ENCODE data around the gene BEND6.

Gene BEND6

DNA sequence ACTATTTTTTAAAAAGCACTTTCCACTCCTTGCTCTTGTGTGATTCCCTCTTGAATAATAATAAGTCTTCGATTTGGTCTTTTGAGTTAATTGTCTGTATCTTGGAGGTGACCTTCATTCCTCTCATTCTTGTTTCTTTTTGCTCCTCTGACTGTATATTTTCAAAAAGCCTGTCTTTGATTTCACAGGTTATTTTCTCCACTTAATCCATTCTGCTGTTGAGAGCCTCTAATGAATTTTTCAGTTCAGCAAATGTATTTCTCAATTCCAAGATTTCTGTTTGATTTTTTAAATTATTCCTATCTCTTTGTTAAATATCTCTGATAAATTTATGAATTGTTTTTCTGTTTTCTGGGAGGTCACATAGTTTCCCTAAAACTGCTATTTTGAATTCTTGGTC is 69.9 kb downstream of the BEND6 start:
- Histone ChIP-seq H3K27ac (no peak overlapping the region), H3K4me3 (no peak overlapping the region), H3K27me3 (no peaks in the 10 kb centered on the region), H3K36me3 (peaks cover 0 to 5% (median 0%) of the 10 kb centered on the region in 3 donors), H3K9me3 (peaks cover 0 to 25% (median 0%) of the 10 kb centered on the region in 3 donors), H3K4me1 (no peaks in the 10 kb centered on the region)
- intact Hi-C loops (cut with DNase I; ENCODE audit: low total_unique reads): loop anchor here (5.0 to 10.0 kb wide), 2 partner anchors 70 to 122 kb away; partner anchors contain the start of gene BEND6
- DNase-seq: no peak
- TF ChIP-seq, protein P1, sequence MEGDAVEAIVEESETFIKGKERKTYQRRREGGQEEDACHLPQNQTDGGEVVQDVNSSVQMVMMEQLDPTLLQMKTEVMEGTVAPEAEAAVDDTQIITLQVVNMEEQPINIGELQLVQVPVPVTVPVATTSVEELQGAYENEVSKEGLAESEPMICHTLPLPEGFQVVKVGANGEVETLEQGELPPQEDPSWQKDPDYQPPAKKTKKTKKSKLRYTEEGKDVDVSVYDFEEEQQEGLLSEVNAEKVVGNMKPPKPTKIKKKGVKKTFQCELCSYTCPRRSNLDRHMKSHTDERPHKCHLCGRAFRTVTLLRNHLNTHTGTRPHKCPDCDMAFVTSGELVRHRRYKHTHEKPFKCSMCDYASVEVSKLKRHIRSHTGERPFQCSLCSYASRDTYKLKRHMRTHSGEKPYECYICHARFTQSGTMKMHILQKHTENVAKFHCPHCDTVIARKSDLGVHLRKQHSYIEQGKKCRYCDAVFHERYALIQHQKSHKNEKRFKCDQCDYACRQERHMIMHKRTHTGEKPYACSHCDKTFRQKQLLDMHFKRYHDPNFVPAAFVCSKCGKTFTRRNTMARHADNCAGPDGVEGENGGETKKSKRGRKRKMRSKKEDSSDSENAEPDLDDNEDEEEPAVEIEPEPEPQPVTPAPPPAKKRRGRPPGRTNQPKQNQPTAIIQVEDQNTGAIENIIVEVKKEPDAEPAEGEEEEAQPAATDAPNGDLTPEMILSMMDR (IDR thresholded peaks at IDR 0.05): no peak

DNA sequence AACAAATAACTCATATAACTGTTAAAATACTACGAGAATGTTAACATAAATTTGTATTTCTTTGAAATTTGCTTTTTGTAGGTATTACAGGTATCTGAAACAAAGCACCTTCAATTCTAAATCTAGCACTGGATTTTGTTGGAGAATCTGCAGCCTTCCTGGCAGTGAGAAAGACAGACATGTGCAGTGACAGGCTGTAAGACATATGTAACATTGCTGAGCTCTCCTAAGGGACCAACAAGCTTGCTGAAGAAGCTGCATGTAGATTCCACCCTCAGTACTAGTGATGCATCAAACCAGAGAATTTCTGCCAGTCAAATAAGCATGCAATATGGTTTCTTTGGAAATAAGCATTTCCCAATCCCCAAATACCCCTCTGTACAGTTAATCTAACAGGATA is 71.1 kb downstream of the BEND6 start:
- no peak overlapping the region for H3K4me3 ChIP-seq
- TF ChIP-seq, protein P1 (IDR thresholded peaks at IDR 0.05): no peak
- H3K27me3 ChIP-seq: no peaks in the 10 kb centered on the region
- H3K9me3 ChIP-seq: peaks cover 0 to 25% (median 0%) of the 10 kb centered on the region in 3 donors
- peaks cover 0 to 5% (median 0%) of the 10 kb centered on the region in 3 donors for H3K36me3 ChIP-seq
- no peaks in the 10 kb centered on the region for H3K4me1 ChIP-seq
- intact Hi-C loops (cut with DNase I; ENCODE audit: low total_unique reads): loop anchor here (10.0 kb wide), 1 partner anchor 71 kb away; the partner anchor contains the start of gene BEND6
- no peak overlapping the region for H3K27ac ChIP-seq
- no peak for DNase-seq

DNA sequence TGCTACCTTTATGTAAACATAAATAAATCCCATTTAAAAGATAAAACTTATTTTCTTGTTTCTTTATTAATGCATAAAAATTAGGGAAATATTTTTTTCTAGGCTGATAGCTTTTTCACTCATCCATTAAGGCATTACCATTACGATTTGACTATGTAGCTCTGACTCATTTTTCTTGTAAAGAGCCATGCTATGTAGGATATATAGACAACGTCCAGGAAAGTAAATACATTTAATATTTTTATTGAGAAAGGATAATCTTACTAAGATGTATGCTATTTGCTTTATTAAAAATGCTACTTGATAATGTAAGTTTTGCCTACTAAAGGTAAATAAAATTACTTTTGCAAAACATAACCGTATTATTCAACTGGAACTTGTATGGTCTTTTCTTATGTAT is 72.4 kb downstream of the BEND6 start:
- peaks cover 0 to 5% (median 0%) of the 10 kb centered on the region in 3 donors for H3K36me3 ChIP-seq
- H3K4me1 ChIP-seq: no peaks in the 10 kb centered on the region
- no peak for DNase-seq
- H3K9me3 ChIP-seq: peaks cover 0 to 25% (median 0%) of the 10 kb centered on the region in 3 donors
- H3K27me3 ChIP-seq: no peaks in the 10 kb centered on the region
- TF ChIP-seq, protein P1 (IDR thresholded peaks at IDR 0.05): no peak
- H3K4me3 ChIP-seq: no peak overlapping the region
- no peak overlapping the region for H3K27ac ChIP-seq
- intact Hi-C loops (cut with DNase I; ENCODE audit: low total_unique reads): loop anchor here (10.0 kb wide), 1 partner anchor 72 kb away; the partner anchor contains the start of gene BEND6

- intact Hi-C loops (cut with DNase I; ENCODE audit: low total_unique reads): loop anchor here (10.0 kb wide), 1 partner anchor 74 kb away; the partner anchor contains the start of gene BEND6
- Histone ChIP-seq H3K4me3 (no peak overlapping the region), H3K4me1 (no peaks in the 10 kb centered on the region), H3K36me3 (peaks cover 0 to 5% (median 0%) of the 10 kb centered on the region in 3 donors), H3K27me3 (no peaks in the 10 kb centered on the region), H3K9me3 (peaks cover 0 to 15% (median 0%) of the 10 kb centered on the region in 3 donors), H3K27ac (no peak overlapping the region)
- DNase-seq: no peak
- TF ChIP-seq, protein P1 (IDR thresholded peaks at IDR 0.05): no peak
These were observed 74.3 kb downstream of the BEND6 start for GRCh38 chr6:57029213-57029612.

DNA sequence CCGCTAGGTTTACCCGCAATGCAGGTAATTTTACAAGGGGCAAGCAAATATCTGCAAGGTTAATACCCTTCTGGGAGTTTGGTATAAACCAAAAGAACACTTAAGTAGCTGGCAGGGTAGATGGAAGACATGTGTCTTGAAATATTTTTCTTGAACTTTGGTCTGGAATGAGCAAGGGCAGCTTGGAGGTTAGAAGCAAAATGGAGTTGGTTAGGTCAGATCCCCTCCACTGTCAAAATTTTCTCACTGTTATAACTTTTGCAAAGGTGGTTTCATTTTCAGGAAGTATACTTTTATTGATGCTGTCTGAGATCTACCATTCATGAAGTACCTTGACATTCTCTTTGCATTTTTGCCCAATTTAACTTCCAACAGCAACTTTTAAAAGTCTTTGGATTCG is 78.3 kb downstream of the BEND6 start:
- intact Hi-C loops (cut with DNase I; ENCODE audit: low total_unique reads): no loop called here
- TF ChIP-seq, protein P1 (IDR thresholded peaks at IDR 0.05): no peak
- DNase-seq: no peak
- Histone ChIP-seq H3K4me1 (no peaks in the 10 kb centered on the region), H3K27me3 (no peaks in the 10 kb centered on the region), H3K27ac (no peak overlapping the region), H3K9me3 (no peaks in the 10 kb centered on the region), H3K36me3 (no peaks in the 10 kb centered on the region), H3K4me3 (no peak overlapping the region)

Measured in tibial artery (tissue), 4 donors.